GM20431 (cell line): ENCODE measurements around the gene GABRD.

Experiments used
- in situ Hi-C: fragments of 300-500 bp; cut with MseI, MboI; formaldehyde crosslinking; loops from one replicate; pipeline ENCODE4 v1.15.0; 2020; ENCODE audit warnings: low sequenced_read_pairs; ENCODE audit not compliant: unreplicated experiment

GABRD gene

DNA sequence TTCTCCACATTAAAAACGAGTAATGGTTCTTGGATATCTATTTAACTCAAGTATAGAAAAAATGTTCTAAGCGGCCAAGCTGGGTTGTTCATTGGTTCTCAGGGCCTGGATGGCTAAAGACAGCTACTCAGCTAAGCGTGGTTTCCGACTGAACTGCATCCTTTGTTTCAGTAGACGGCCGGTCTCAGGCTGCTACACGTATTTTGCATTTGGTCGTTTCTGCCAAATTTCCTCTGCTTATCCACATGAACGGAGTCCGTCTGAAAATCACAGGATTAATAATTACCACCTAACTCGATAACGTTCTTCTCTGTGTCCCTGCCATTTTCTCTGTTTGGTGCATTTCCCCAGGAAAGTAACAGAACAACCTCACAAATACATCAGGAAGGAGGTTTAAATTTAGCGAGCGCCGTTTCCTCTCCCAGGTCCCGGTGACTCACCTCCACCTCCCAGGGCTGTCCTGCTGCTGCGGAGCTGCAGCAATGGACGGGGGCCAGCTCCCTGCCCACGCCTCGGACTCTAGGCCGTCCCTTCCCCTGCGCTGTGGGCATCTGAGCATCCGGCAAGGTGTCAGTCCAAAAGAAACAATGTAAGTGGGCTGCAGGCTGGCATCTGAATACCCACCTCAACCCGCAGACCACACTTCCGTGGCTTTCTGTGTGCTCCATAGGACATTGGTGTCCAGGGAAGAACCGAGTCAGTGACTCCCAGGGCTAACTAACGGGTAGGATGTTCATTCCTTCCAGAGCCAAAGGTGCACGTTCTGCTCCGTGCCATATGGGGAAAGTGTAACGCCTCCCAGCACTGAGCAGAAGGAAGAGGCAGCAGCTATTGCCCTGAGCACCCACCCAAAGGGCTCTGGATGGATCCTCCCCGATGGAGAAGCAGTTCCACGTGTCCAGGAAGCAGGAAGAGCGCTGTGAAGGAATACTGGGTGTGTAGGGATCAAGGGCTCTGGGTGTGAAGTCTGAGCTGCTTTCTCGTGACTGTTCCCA is 4.1 kb upstream of the GABRD start:
- in situ Hi-C loops: no loop called here

DNA sequence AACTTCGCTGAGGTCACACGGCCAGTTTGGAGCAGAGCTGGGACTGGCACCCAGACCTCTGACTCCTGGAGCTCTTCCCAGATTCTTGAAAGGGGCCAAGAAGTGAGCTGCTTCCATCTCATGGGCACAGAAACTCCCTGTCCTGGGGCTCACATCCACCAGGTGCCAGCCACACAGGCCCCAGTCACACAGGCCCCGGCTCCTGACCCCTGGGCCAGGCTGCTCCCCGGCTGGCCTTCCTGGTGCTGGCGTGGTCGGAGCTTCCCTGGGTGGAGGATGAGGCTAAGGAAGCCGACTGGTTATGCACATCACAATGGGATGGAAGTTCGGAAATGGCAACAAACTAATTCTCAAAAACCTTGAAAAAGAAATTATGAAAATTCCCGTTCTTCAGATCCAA is 3.0 kb upstream of the GABRD start:
- in situ Hi-C loops: no loop called here

DNA sequence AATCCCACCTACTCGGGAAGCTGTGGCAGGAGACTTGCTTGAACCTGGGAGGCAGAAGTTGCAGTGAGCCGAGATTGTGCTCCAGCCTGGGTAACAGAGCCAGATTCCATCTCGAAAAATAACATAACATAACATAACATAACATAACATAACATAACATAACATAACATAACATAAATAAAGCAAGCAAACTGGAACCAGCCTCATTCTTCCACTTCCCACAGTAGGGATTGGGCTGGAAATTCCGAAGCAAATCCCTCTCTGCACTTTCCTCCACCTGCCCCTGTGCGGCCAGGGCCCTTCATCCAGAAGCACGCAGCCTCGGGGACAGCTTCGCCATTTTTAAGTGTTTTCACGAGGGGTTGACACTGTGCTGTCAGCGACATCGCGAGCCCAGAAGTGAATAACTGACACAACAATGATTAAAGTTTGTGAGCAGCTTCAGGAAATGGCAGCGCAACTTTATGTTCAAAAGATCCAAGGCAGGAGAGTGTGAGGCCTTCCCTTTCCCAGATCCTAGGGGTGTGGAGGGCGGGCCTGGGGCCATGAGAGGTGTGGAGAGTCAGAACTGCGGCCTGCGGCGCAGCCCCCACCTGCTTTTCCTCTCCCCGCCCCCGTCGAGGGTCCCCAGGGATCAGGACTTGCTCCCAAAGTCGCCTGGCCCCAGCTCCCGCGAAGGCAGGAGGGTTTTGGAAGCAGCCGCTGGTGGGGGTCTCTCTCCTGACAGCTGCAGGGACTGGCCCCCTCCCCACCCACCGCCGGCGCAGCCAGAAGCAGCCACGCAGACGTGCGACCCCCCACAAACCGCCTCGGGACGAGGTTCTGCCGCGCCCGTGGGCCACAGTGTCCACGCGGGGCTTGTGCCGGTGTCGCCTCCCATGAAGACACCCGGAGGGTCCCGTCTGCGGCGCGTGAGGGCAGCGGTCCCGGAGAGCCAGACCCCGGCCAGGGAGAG is 651 bp upstream of the GABRD start:
- in situ Hi-C loops: no loop called here

DNA sequence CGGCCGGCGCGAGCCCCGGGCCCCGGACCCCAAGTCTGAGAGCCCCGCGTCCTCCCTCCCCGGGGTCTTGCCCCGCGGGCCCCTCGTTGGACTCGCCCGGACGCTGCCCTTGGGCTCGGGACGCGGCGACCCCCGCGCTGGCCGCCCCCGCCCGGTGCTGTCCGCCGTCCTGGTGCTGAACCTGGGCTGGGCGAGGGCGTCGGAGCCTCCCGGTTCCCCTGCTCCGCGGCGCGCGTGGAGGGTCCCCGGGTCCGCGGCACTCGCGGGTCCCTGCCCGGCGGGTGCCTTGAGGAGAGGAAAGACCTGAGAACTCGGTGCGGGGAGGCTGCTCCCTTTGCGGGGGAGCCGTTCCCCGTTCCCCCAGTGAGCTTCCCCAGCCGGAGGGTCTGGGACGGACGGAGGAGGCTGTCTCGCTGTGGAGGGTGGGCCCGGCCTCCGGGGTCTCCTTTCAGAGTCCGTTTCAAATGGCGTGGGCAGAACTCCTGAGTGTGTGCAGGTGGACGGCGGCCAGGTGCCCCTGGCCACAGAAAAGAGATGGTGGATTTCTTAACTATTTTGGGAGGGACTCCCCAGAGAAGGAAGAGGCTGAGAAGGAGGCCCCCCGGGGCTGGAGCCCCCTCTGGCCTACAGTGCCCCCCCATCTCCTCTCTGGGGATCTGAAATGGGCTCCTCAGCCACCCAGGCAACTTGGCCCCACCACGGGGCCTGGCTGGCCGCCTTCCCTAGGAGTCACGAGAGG is 595 bp downstream of the GABRD start:
- in situ Hi-C loops: no loop called here

DNA sequence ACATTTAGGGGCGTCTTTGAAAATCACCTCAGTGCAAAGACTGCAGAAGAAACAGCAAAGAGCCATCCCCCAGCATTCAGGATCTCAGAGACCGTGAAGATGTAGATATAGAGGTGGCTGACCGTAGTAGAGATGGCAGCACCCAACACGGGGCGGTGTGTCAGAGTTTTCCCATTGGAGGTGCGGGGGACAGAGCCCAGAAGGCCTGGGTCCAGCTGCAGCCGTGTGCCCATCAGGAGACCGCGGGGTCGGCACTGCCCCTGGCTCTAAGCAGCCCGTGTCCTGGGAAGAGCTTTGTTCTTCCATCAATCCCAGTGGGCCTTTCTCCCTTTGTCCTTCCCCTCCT is 1.1 kb downstream of the GABRD start:
- in situ Hi-C loops: no loop called here

DNA sequence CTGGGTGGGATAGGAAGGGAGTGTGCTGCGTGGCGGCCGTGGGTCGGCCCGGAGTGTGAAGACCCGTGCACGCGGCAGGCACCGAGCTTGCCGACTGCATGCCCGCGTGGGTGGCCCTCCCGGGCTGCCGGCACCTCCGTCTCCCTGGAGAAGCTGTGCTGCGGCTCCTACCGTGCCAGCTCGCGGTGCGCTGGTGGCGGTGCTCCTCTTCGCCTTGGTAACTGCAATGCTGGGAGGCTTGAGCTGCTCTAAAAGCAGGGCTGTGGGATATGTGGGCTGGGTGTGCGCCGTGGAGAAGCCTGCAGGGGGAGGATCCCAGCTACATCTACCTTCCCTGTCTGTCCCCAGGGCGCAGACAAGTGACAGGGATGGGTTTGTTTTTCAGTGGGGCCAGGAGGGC is 2.4 kb downstream of the GABRD start:
- in situ Hi-C loops: no loop called here

DNA sequence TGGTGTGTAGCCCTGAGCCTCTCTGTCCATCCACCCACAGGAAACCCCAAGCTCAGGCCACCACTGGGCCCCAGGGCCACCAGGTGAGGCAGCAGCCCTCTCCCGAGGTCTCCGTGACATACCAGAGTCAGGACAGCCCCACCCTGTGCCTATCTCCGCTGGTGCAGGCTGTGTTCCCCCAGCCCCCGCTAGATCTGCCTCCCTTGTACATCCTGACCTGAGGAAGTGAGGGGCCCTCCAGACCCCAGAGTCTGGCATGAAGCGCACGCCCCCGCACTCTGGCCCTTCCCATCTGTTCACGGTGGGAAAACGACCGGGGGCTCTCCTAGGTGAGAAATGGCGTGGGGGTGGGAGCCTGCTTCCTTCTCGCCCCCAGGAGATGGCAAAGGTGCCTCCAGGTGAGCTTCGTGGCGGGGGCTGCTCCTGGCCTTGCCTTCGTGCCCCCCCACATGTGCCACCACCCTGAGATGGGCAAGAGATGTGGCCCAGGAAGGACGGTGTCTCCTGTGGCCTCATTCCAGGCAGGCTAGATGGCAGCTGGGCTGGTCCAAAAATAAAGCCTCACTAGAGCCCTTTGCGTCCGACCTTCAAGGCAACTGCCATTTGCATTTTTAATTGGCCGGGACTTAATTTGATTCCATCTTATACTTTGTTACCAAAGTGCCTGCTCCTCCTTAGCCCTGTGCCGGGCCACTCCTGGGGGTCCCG is 3.1 kb downstream of the GABRD start:
- in situ Hi-C loops: no loop called here

DNA sequence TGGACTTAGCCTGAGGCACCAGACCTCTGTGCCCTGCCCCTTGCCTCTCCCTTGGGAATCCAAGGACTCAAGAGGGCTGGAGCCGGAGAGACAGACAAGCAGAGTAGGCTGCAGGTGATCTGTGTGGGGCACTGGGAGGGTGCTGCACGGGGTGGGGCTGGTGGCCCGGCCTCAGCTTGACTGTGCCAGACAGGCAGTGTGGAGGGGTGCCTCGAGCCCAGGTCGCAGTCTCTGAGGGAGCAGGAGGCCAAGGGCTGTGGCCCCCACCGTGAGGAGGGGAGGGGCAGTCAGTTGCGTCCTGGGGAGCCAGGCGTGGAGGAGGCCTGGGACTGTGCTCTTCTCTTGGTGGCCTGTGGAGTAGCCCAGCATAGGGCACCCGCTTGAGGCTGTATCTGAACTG is 4.0 kb downstream of the GABRD start:
- in situ Hi-C loops: no loop called here

DNA sequence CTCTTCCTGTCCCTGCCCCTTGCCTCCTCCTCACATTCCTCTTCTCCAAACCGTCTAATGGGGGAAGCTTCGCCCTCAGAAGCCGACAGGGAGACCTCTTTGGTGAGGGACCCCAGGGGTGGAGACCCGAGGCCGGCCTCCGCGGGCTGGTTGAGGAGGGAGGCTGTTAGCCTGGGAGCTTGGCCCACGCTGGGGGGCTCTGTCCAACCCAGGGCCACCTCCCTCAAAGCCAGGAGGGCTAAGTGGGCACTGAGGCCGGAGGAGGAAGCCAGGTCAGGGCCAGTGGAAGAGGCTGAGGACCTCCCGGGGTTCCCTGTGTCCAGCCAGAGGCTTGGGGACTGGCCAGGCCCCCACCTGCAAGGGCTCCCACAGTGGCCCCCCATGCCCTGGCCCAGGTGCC is 5.3 kb downstream of the GABRD start:
- in situ Hi-C loops: no loop called here

DNA sequence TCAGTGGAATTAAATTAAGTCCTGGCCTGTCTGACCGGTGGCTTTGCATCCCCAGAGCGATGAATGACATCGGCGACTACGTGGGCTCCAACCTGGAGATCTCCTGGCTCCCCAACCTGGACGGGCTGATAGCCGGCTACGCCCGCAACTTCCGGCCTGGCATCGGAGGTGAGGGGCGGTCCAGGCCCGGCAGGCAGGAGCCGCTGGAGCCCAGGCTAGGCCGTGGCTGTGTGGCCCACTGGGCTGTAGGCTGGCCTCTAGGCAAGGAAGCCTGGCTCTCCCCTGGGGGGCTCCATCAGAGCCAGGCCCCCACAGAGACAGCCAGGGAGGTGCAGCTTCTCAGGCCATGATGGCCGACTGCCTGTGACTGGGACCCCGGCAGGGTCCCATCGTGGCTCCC is 5.7 kb downstream of the GABRD start:
- in situ Hi-C loops: no loop called here

DNA sequence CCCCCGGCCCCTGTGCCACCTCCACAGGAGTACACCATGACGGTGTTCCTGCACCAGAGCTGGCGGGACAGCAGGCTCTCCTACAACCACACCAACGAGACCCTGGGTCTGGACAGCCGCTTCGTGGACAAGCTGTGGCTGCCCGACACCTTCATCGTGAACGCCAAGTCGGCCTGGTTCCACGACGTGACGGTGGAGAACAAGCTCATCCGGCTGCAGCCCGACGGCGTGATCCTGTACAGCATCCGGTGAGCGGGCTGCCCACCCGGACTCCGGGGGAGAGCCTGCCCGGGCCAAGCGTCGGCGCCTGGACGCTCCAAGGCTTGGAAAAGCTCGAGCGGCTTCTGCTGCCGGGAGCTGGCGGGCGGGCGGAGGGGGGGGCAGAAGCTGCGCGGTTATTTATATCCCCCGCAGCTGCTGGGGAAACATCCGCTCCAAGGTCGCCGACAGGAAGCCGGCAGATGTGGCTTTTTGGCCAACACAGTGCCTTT is 6.4 kb downstream of the GABRD start:
- in situ Hi-C loops: no loop called here

DNA sequence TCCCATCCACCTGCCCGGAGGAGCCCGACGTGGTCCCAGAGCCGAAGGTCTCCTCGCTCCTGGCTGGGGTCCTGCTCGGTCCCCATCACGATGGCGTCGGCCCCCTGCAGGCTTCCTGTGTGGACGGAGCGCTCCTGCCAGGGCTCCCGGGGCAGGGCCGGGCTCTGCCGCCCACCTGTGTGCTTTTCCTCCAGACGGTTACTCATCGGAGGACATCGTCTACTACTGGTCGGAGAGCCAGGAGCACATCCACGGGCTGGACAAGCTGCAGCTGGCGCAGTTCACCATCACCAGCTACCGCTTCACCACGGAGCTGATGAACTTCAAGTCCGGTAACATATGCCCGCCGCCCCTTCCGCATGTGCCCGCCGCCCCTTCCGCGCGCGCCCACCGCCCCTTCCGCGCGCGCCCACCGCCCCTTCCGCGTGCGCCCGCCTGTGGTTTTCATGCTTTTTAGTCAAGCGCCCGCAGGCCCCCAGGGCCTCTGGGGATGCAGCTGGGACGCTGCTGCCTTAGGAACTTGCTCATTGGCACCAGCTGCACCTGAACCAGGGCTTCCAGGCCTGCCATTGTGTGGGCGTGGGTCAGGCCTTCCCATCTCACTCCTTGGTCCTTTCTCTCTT is 8.9 kb downstream of the GABRD start:
- in situ Hi-C loops: no loop called here

DNA sequence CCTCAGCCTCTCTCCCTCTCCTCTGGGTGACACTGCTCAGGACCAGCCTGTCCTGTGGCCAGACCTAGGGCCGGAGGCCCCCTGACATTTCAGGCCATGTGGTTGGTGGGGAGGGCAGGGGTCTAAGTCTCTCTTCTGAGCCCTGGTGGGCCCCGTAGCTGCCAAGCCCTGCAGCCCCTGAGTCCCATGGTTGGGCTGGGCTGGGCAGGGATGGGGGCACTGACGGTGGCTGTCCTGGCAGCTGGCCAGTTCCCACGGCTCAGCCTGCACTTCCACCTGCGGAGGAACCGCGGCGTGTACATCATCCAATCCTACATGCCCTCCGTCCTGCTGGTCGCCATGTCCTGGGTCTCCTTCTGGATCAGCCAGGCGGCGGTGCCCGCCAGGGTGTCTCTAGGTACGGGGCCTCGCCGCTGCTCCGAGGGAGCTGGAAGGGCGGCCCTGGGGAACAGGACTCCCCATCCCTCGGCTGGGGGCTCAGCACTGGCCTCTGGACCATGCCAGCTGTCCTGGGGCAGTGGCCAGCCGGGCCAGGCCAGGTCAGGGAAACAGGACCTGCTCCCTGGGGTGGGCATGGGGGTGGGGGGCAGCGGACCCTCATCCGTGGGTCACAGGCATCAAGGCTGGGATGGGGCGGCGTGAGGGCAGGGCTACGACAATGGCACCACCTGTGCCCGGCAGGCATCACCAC is 9.9 kb downstream of the GABRD start:
- in situ Hi-C loops: no loop called here

DNA sequence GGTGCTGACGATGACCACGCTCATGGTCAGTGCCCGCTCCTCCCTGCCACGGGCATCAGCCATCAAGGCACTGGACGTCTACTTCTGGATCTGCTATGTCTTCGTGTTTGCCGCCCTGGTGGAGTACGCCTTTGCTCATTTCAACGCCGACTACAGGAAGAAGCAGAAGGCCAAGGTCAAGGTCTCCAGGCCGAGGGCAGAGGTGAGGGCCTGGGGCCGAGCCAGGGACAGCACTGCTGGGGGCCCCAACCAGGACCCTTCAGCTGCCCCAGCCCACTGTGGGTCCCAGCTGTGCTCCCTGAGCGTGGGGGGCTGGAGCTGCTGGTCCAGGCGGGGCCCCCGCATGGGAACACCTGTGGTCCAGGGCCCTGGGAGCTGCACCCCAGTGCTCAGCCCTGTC is 10.4 kb downstream of the GABRD start:
- in situ Hi-C loops: no loop called here

DNA sequence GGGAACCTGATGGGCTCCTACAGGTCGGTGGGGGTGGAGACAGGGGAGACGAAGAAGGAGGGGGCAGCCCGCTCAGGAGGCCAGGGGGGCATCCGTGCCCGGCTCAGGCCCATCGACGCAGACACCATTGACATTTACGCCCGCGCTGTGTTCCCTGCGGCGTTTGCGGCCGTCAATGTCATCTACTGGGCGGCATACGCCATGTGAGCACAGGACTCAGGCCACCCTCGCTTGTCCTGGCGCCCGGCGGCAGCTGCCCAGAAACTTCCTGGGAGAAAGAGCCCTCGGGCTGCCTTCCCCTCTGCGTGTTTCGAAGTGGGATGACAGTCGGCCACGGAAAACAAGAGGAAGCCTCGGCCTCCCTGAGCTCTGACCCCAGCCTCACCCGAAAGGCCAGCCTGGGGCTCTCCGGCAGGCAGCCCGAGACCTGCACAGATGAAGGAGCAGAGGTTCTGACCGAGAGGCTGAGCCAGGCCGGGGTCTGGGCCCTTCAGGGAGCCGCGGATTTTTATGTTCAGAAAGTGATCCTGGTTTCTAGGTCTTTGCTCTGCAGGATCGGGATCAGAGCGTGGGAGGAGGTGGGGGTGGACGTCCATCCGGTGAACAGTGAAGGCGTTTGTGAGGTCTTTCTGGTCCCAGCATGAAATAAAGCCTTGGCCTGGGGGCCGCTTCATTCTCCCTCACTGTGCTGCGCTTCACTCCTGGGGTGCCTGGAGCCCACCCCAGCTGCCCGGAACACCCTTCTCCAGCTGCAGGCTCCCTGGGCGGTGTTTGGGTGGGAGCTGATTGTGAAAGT is 11.1 kb downstream of the GABRD start:
- in situ Hi-C loops: no loop called here

DNA sequence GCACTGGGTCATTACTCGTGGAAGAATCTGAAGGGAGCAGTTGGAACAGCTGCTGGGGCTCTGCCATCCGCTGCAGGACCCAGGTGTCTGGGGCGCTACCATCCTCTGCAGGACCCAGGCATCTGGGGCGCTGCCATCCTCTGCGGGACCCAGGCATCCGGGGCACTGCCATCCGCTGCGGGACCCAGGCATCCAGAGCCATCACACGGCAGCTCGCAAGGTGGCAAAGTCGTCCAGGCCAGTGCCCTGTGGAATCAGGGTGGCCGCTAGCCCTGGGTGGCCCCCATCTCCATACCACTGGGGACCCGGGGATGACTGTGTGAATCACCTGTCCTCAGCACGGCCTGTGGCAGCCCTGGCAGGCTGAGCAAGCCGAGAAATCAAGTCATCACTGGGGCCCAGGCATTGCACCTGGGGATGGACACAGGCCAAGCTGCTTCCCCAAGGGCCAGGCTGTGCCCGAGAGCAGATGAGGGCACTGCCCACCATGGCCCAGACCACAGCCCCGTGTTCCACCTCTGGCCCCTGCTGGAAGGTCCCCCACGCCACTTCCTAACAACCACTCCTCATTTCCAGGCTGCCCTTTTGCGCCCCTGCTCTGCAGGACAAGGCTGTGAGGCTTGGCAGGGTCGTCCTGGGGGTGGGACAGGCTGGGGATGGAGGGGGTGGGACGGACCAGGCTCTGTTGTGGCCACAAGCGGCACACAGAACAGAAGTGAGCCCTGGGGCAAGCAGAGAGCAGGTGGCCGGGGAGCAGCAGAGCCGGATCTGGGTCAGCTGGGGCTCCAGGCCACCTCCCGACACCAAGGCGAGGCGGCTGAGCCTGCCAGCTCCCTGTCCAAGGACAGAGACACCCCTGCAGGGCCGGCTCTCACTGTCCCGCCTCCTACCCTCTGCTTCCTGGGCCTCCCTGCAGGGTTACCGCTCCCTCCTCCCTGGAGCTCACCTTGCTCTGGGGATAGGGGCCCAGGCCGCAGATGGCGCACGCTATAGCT is 12.7 kb downstream of the GABRD start:
- in situ Hi-C loops: no loop called here

DNA sequence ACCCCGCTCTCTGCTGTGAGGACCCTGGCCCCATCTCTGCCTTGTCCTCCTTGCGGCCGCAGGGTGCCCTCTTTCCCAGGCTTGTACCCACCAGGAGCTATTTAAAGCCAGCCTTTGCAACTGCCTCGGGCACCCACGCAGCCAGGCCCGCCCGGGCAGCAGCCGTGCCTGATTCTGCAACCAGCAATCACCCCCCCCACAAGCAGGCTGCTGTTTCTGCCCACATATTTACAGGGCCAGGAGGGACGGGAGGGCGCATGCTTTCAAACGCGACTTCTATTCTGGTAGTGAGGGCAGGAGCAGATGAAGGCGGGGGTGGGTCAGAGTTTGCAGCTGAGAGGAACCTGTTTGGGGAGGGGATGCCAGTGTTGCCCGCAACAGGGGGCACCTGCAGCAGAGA is 13.6 kb downstream of the GABRD start:
- in situ Hi-C loops: no loop called here
